Retina (tissue), 1 donor: ENCODE results near the gene SYNPO2.
"Not testable (repeated sequence)": the region's sequence is repeated elsewhere in the genome, so short reads cannot be mapped to it uniquely, and the experiment has no call there.

Source experiments
- DNase-seq: peaks from one replicate; pipeline ENCODE4 v3.0.0-alpha.2; 2016

The SYNPO2 gene

DNA sequence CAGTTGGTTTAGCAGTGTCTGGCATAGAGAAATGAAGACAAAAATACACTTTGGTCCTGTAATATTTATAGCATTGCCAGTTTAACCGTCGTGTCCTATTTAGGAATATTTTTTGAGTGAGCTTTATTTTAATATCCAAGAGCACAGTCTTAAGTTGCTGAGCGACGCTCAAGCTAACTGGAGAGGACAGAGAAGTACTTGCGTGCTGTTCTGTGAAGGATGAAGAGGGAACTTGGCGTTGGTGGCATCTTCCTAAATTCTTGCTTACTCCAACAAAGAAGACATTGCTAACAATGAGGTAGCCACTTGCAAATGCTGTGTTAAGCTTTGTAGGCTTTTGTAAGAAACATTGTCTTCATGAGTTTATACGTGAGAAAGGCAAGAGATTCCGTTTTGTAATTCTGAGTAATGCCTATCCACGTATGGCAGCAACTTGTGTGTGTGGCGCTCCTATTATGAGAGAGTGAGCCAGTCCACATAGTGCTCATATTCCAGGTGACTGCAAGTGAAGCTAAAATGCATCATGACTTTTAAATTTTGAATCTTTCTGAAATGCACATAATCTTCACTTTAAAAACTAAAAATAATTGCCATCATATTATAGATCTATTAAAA lies 50.6 kb downstream of the SYNPO2 start:
- no peak for DNase-seq

DNA sequence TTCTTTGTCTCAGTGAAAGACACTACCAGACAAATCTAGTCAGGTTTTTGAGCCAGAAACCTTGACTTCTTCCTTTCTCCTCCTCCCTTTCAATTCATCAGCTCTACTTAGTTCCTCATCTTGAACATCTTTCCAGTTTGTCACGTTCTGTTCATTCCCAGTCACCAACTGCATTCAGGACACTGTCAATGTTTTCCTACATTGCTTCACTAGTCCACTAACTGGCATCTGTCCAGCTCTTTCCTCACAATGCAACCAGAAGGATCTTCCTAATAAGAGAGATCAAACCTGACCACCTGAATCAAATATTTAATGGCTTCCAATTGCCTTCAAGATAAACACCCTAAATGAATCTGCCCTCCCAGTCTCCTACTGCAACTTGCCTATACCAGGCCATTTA lies 52.5 kb downstream of the SYNPO2 start:
- DNase-seq = no peak

DNA sequence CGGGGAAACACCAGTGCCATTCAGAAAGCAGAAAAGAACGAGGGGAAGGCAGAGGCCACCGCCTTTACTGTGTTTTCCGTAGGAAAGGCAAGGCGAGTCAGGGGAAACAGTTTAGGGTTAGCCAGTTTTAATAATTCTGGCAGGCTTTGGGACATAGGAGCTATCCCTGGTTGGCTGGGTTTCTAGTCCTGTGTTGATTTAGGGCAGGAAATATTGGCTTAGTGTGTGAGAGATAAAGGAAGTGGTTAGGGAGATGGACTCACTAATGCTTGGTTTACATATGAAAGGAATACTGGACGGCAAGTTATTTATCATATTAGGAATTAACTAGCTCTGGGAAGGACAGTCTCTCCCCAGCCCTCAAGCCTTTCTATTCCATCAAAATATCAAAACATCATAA lies 53.1 kb downstream of the SYNPO2 start:
- DNase-seq = no peak

DNA sequence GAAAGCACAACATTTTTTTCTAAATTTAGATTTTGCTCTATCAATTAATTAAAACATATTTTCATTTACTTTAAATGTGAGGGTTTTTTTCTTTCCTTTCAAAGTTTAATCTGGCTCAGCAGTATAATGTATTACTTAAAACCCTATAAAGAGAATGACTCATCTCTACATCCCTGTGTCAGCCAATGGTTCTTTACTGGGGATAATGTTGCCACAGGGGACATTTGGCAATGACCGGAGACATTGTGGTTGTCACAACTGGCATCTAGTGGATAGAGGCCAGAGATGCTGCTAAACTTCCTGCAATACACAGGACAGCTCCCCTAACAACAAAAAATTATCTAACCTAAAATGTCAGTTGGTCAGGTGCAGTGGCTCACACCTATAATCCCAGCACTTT lies 53.8 kb downstream of the SYNPO2 start:
- DNase-seq = no peak

DNA sequence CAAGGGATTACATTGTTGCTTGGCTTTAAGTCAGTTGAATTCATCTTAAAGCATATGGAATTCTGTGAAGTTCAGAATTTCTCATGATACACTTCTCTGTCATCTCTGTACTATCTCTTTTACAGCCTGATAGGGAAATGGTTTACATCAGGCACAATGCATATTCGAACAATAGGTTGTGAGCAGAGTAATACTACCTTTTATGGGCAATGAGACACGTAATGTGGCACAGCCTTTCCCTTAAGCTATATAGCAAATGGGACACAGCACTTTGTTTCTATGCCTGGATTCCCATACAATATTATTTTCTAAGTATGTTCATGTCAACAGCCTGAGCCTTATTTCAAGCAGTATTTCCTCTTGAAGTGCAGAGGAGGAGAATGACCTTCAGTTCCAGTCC lies 58.4 kb downstream of the SYNPO2 start:
- DNase-seq = no peak

DNA sequence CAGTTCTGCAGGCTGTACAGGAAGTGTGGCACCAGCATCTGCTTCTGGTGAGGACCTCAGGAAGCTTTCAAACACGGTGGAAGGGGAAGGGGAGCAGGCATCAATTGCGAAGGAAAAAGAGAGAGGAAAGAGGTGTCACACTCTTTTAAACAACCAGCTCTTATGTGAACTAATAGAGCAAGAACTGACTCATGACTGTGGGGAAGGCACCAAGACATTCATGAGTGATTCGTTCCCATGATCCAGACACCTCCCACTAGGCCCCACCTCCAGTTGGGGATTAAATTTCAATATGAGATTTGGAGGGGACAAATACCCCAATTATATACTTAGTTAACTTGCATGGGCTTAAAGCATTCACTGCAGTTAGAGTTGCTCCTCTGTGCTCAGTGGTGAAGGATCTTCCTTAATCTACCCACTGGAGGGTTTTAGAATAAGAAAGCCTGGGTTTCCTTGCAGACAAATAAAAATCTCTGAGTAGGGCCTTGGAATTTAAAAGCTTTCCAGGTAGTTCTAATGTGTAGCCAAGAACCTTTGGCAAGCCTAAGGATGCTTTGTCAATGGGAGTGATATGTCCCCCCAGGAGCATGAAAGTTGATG lies 60.0 kb downstream of the SYNPO2 start:
- DNase-seq = no peak

DNA sequence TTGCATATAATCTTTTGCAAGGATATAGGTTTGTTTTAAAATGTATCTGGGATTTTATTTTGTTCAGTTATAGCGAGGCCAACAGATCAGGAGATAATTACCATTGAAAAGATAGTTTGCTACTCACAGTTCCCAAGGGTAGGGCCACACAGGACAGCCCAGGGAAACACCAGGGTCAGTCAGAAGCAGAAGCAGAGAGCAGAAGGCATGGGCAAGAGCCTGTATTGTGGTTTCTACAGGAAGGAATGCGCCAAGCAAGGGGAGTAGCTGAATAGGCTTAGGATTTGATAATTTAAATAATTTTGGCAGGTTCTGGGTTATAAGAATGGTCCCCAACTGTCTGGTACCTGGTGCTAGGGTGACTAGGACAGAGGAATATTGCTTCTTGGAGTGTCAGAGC lies 61.6 kb downstream of the SYNPO2 start:
- no peak for DNase-seq

DNA sequence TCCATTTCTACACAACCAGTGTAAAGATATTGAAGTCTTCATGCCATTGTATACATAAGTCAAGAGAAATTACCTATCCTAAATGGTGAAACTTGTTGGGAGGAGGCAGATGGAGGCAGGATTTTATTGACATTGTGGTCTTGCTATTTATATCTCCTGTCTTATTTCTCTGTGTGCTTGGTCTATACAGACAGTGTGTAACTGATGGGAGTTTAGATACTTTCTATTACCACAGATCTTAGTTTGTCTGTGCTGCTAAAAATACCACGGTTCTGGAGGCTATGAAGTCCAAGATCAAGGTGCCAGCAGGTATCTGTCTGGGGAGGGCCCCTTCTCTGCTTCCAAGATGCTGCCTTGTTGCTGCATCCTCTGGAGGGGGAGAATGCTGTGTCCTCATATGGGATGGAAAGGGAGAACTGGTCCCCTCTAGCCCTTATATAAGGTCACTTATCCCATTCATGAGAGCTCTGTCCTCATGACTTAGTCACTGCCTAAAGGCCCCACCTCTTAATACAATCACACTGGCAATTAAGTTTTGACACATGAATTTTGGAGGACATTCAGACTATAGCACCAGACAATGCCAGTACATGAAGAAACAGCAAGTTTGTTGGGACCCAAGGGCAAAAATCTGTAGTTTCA lies 62.4 kb downstream of the SYNPO2 start:
- no peak for DNase-seq

DNA sequence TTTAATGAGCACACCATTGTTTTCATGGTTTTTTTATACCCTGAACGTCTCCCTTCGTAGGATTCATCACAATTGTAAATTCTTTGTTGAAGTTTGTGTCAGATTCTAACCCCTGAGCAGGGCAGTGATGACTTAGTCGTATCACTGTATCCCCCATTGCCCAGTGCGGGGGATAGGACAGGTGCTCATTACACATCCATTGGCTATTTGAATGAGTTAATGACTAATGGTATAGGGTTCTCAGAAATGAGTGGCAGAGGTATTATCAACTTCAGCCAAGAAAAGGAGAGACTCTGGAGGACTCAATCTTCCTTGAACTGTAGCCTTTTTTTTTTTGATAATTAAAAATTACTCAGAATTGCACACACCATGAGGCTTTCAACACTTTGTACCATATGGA lies 64.6 kb downstream of the SYNPO2 start:
- no peak for DNase-seq

DNA sequence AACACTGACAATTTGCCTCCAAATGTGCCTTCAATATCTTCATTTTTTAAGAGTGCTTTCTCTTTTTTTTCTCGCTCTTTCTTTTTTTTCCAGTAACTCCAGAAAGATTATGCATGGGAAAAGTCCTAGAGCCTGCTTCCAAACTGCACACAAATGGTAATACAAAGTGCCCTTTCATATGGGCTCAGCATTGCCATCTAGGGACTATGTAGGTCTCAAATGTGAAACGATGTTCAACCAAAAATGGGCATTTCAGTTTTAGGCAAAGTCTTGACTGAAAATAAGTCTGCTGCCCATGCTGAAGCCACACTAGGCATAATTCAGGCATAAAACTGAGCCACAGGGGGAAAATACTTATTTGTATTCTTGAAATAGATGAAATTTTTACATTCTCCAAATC lies 65.6 kb downstream of the SYNPO2 start:
- DNase-seq = no peak

DNA sequence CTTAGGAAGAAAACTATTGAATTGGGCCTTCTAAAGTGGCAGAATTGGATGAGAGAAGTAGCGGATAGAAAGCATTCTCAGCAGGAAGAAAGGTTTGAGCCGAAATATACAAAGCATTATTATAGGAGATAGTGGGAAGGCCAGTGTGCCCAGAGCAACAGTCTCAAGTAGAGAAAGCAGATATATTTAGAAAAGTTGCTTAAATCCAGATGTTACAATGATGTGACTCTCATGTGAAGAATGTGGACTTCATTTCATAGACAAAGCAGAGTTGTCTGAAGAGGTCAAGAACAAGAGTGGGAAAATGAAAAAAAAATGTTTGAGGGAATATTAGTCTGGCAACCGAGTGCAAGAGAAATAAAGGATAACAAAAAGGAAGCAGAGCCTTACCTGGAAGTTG lies 66.9 kb downstream of the SYNPO2 start:
- DNase-seq = no peak

DNA sequence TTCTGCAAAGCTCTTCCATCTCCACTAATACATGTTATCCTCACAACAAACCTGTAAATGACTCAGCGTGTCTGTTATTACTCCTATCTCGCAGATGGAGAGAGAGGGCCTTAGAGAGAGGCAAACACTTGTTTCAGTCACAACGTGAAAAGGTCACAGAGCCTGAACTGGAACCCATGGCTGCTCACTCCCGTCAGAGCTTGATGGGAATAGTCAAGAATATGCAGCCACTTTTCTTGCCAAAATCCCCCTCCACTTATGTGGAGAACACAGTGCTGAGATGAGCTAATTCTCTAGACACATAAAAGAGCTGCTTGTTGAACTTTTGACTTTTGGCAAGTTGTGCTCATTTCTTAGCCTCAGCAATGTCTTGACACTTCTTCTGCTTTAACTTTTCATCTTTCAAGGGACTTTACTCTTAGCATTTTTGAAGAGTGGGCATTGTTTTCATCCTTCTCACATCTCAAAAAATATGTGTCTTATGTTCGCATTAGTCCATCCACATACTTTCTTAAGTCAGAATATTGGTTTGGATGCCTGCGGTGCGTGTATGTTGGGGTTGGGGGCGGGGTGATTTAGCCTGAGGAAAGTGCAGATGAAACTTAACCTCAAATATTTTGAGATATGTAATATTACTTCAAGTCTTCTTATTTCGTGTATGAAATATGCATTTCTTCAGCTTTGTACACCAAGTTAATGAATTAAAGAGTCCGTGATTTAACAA lies 69.2 kb downstream of the SYNPO2 start:
- no peak for DNase-seq

DNA sequence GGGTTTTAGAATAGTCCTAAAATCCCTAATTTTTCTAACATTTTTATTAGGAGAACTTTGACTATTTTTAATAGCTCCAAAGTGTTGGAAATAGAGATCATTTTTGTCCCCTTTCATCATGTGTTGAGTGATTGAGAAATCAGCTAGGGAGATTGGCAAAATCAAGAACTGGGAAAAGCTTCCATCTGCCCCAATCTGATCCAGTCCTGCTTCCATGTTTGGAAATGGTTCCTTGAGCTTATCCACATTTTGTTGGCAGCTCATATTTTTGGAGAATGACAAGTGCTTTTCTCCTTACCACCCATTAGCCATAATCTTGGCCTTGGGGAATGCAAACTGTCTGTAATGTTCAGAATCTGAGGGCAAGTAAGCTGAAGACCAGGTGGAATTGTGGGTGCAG lies 73.9 kb downstream of the SYNPO2 start:
- DNase-seq = no peak

DNA sequence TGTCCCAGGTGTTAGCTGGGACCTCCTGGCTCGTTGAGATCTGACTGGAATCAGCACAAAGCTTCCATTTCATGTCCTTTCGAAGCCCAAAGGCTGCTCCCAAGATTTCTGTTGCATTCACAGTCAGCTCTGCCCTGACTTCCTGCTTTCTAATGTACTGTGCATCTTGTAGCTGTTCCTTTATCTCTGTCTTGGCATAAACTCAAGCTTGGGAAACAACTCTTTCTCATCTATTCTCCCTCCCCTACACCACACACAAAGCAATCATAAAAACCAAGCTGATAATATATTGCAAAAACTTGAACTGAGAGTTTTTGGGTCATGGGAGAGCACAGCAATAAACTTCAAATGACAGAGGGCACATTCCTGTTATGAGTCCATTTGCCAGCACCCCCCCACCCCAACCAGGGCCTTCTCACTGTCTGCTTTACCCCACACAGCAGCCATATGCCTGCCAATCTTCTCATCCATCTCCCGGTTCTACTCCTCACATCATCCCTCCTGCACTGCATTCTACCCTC lies 76.3 kb downstream of the SYNPO2 start:
- DNase-seq = no peak

DNA sequence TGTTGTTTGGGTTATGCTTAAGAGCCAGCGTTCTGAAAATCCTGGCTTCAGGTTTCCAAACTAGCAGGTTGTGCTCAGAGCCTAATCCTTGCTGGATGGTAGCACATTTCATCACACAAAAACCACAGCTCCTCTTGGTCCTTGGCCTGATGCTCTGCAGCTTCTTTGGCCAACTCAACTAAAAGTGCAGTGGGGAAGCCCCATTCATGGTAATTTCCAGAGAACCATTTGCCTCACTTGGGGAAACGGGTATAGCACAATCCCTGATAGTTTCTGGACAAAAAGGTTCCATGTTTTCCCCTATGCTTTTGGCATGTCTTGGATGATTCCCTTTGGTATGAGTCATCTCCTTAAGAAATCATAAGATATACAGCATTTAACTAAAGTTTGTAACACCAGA lies 78.7 kb downstream of the SYNPO2 start:
- DNase-seq = no peak

DNA sequence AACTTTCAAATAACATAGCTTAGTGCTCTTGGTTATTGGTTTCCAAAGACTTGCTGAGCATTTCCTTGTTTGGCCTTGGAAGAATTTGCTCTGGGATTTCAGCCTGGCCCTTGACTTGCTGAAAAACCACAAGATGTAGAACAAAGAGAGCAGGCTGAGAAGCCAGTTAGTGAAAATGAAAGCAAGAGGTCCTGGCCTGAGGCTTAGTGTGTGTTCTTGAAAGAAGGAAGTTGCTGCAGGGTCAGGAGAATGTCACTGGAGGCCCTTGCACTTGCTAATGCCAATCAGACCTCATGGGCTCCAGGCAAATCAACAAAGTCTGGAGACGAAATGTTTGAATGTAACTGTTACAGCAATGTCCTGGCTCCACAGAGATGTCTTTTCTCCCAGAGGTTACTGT lies 79.4 kb downstream of the SYNPO2 start:
- DNase-seq = peak; percentile 30

DNA sequence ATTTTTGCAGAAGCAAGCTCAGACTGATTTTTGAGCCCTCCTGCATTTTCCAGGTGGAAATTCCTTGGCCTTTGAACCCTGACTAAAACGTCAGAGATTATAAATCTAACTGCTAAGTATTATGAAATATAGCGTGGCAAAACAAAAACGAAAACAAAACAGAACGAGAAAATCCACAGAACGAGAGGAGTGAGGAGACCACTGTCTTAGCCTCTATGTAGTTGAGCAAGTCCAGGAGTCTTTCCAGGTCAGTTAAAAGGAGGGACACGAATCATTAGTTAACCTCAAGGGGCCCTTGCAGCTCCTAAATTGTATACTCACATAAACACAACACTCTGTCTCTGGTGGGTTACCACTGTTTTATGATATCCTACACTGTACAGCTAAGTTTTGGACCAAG lies 80.2 kb downstream of the SYNPO2 start:
- DNase-seq = no peak

DNA sequence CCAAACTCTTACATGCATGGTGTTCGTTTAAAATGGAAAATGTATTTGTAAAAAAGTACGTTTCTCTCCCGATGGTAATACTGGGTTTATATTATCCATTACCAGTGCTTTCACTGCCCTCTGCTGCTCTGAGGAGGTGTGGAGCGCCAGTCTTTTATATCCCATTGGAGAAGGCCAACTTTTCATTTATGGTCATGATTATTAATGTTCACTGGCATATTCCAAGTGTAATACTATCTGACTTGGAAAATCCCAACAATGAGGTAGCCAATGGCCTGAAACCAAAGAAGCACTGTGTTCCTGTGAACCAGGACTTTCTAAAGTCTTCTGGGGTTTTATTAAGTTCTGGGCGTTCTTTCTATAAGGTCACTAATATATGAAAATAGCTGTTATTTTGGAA lies 80.7 kb downstream of the SYNPO2 start:
- DNase-seq = no peak

DNA sequence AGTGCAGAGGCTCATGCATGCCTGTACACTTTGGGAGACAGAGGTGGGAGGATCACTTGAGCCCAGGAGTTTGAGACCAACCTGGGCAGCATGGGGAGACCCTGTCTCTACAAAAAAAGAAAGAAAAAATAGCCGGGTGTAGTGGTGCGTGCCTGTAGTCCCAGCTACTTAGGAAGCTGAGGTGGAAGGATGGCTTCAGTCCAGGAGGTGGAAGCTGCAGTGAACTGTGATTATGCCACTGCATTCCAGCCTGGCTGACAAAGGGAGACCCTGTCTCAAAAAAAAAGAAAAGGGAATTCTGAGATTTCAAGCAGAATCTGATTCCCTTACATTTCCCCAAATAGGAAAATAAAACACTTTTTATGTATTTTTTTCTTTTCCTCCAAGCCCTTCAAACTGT lies 83.5 kb downstream of the SYNPO2 start:
- no peak for DNase-seq

DNA sequence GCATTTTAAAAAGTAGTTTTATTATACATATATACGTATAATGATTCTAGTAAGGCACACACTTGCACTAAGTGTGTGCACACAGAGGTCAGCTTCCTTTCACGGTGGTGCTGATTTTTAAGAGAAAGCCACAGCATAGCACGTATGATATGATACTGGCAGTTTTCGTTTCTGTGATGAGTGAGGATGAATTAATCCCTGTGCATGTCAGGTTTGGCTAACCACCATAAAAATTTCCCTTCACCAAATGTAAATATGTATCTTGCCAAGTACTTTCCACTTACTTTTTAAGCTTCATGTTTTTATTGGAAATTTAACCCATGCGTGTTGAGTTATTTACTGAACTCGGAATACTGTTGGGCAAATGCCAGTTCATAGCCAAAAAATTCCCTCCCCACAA lies 84.6 kb downstream of the SYNPO2 start:
- no peak for DNase-seq

DNA sequence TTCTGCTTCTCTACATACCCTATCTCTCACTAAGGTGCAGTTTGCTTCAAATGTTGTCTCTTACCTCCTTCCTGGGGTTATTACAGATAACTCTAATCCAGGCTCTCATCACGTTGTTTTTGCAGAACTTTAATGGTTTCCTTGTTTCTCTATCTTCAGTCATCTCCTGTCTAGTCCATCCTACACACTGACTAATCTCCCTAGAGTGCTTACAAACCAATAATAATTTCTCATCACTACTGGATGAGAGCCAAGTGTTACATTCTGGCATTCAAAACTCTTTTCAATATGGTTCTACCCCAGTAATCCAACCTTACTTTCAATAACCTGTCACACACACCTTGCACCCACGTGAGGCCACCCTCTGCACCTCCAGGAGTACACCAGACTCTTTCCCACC lies 86.1 kb downstream of the SYNPO2 start:
- no peak for DNase-seq

DNA sequence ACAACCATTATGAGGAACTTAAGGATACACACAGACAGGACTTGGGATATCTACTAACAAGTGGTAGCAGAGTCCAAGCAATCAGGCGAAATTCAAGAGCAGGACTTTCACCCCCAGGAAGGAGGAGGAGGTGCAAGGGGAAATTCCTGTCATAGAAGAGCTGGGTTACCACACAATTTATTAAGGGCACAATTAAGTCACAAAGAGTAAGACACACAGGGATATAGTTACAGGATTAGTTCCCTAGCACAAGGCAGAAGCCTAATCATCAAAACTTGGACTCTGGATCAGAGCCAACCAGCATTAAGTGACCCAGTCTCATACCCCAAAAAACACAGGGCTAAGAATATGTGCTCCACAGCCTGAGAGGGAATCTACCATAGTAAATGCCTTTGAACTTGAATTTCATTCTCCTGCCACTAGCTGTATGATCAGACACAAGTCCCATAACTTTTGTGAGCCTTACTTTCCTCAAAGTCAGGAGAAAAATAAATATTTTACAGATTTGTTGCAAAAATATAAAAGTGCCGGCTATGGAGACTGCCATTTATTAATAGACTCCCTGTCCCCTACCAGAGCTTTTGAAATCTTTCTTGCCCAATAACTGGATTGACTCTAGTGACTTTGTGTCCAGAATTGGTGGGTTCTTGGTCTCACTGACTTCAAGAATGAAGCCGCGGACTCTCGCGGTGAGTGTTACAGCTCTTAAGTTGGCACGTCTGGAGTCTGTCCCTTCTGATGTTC lies 87.0 kb downstream of the SYNPO2 start:
- DNase-seq = no peak

DNA sequence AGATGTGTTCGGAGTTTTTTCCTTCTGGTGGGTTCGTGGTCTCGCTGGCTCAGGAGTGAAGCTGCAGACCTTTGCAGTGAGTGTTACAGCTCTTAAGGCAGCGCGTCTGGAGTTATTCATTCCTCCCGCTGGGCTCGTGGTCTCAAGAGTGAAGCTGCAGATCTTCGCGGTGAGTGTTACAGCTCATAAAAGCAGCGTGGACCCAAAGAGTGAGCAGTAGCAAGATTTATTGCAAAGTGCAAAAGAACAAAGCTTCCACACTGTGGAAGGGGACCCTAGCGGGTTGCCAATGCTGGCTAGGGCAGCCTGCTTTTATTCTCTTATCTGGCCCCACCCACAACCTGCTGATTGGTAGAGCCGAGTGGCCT lies 87.5 kb downstream of the SYNPO2 start:
- DNase-seq = not testable (repeated sequence)
